ENCODE measurements around the gene SYNPO.

Gene SYNPO

GRCh38 chr5:150607105-150607504 lies 33.4 kb upstream of the SYNPO start:
- DNase-seq (ENCODE audit: low read depth in 2 of 2) = no peak

GRCh38 chr5:150607991-150608390 lies 32.5 kb upstream of the SYNPO start:
- DNase-seq (ENCODE audit: low read depth in 2 of 2) = no peak

GRCh38 chr5:150608991-150609390 lies 31.5 kb upstream of the SYNPO start:
- no peak for DNase-seq (ENCODE audit: low read depth in 2 of 2)

- DNase-seq (ENCODE audit: low read depth in 2 of 2) = no peak
These were observed 30.4 kb upstream of the SYNPO start for GRCh38 chr5:150609843-150610584.

- no peak for DNase-seq (ENCODE audit: low read depth in 2 of 2)
These were observed 29.4 kb upstream of the SYNPO start for GRCh38 chr5:150611026-150611425.

GRCh38 chr5:150612405-150612804 lies 28.1 kb upstream of the SYNPO start:
- DNase-seq (ENCODE audit: low read depth in 2 of 2) = no peak

GRCh38 chr5:150612905-150613670 lies 27.4 kb upstream of the SYNPO start:
- DNase-seq (ENCODE audit: low read depth in 2 of 2) = no peak

GRCh38 chr5:150613991-150614660 lies 26.3 kb upstream of the SYNPO start:
- no peak for DNase-seq (ENCODE audit: low read depth in 2 of 2)

GRCh38 chr5:150614661-150615060 lies 25.8 kb upstream of the SYNPO start:
- no peak for DNase-seq (ENCODE audit: low read depth in 2 of 2)

- no peak for DNase-seq (ENCODE audit: low read depth in 2 of 2)
These were observed 25.2 kb upstream of the SYNPO start for GRCh38 chr5:150615141-150615699.

- no peak for DNase-seq (ENCODE audit: low read depth in 2 of 2)
These were observed 24.4 kb upstream of the SYNPO start for GRCh38 chr5:150616024-150616470.

- DNase-seq (ENCODE audit: low read depth in 2 of 2) = no peak
These were observed 24.0 kb upstream of the SYNPO start for GRCh38 chr5:150616506-150616905.

GRCh38 chr5:150618163-150618562 lies 22.3 kb upstream of the SYNPO start:
- DNase-seq (ENCODE audit: low read depth in 2 of 2) = no peak

- no peak for DNase-seq (ENCODE audit: low read depth in 2 of 2)
These were observed 21.7 kb upstream of the SYNPO start for GRCh38 chr5:150618588-150619281.

- DNase-seq (ENCODE audit: low read depth in 2 of 2) = no peak
These were observed 20.9 kb upstream of the SYNPO start for GRCh38 chr5:150619359-150620230.

GRCh38 chr5:150621301-150621700 lies 19.2 kb upstream of the SYNPO start:
- DNase-seq (ENCODE audit: low read depth in 2 of 2) = no peak

- DNase-seq (ENCODE audit: low read depth in 2 of 2) = no peak
These were observed 18.3 kb upstream of the SYNPO start for GRCh38 chr5:150622157-150622556.

- no peak for DNase-seq (ENCODE audit: low read depth in 2 of 2)
These were observed 17.1 kb upstream of the SYNPO start for GRCh38 chr5:150623152-150623877.

- no peak for DNase-seq (ENCODE audit: low read depth in 2 of 2)
These were observed 16.6 kb upstream of the SYNPO start for GRCh38 chr5:150623878-150624216.

Measured in stimulated activated CD8-positive, alpha-beta memory T cell treated with anti-CD3 and anti-CD28 coated beads, Interleukin-7, amount 100 ng/mL, for 4 hours (primary cell).